Measurements from ENCODE around the gene ZNF648.
A peak's percentile ranks its signal among the peaks of the same experiment; 100 is the strongest.
"Not testable (repeated sequence)": the region's sequence is repeated elsewhere in the genome, so short reads cannot be mapped to it uniquely, and the experiment has no call there.

The ZNF648 gene

GRCh38 chr1:182061594-182061993 is at the start of gene ZNF648:
Gene ZNF648 (minus strand): TSS chr1:182061712. CDS start chr1:182058010, 3,702 bp downstream.
- DNase-seq (ENCODE audit: low spot score): no peak

- DNase-seq (ENCODE audit: low spot score): no peak
Measured at GRCh38 chr1:182110635-182111034, 49.1 kb upstream of the ZNF648 start.

- no peak for DNase-seq (ENCODE audit: low spot score)
Measured at GRCh38 chr1:182109771-182110170, 48.3 kb upstream of the ZNF648 start.

GRCh38 chr1:182107209-182107608 is 45.7 kb upstream of the ZNF648 start:
- no peak for DNase-seq (ENCODE audit: low spot score)

GRCh38 chr1:182102043-182102416 is 40.5 kb upstream of the ZNF648 start:
- DNase-seq (ENCODE audit: low spot score): no peak

GRCh38 chr1:182101415-182102042 is 40.0 kb upstream of the ZNF648 start:
- no peak for DNase-seq (ENCODE audit: low spot score)

GRCh38 chr1:182098301-182098700 is 36.8 kb upstream of the ZNF648 start:
- no peak for DNase-seq (ENCODE audit: low spot score)

GRCh38 chr1:182095946-182096345 is 34.4 kb upstream of the ZNF648 start:
- no peak for DNase-seq (ENCODE audit: low spot score)

GRCh38 chr1:182094514-182095005 is 33.0 kb upstream of the ZNF648 start:
- not testable (repeated sequence) for DNase-seq (ENCODE audit: low spot score)

- DNase-seq (ENCODE audit: low spot score): no peak
Measured at GRCh38 chr1:182093781-182094180, 32.3 kb upstream of the ZNF648 start.

- DNase-seq (ENCODE audit: low spot score): no peak
Measured at GRCh38 chr1:182092336-182092735, 30.8 kb upstream of the ZNF648 start.

- DNase-seq (ENCODE audit: low spot score): no peak
Measured at GRCh38 chr1:182091083-182091482, 29.6 kb upstream of the ZNF648 start.

- no peak for DNase-seq (ENCODE audit: low spot score)
Measured at GRCh38 chr1:182087719-182088350, 26.3 kb upstream of the ZNF648 start.

GRCh38 chr1:182087304-182087703 is 25.8 kb upstream of the ZNF648 start:
- no peak for DNase-seq (ENCODE audit: low spot score)

- DNase-seq (ENCODE audit: low spot score): no peak
Measured at GRCh38 chr1:182086620-182087019, 25.1 kb upstream of the ZNF648 start.

- DNase-seq (ENCODE audit: low spot score): no peak
Measured at GRCh38 chr1:182086136-182086535, 24.6 kb upstream of the ZNF648 start.

- DNase-seq (ENCODE audit: low spot score): no peak
Measured at GRCh38 chr1:182085726-182086125, 24.2 kb upstream of the ZNF648 start.

- peak; percentile 93 for DNase-seq (ENCODE audit: low spot score)
Measured at GRCh38 chr1:182084487-182085316, 23.2 kb upstream of the ZNF648 start.

GRCh38 chr1:182083851-182084486 is 22.5 kb upstream of the ZNF648 start:
- no peak for DNase-seq (ENCODE audit: low spot score)

GRCh38 chr1:182080955-182081582 is 19.6 kb upstream of the ZNF648 start:
- DNase-seq (ENCODE audit: low spot score): peak; percentile 77

GRCh38 chr1:182080040-182080439 is 18.5 kb upstream of the ZNF648 start:
- no peak for DNase-seq (ENCODE audit: low spot score)

- no peak for DNase-seq (ENCODE audit: low spot score)
Measured at GRCh38 chr1:182071924-182072323, 10.4 kb upstream of the ZNF648 start.

All from pons (tissue), 1 donor.